DMS153 treated with DMSO at 0.1 percent for 48 hours (cell line): ENCODE data around the gene RPS6KC1.
"Not testable (repeated sequence)": the region's sequence is repeated elsewhere in the genome, so short reads cannot be mapped to it uniquely, and the experiment has no call there.

Experiments
- DNase-seq: peaks from one replicate; lab custom pipeline; 2025; ENCODE audit not compliant: unreplicated experiment; lab: John Stamatoyannopoulos, UW

Gene RPS6KC1

DNA sequence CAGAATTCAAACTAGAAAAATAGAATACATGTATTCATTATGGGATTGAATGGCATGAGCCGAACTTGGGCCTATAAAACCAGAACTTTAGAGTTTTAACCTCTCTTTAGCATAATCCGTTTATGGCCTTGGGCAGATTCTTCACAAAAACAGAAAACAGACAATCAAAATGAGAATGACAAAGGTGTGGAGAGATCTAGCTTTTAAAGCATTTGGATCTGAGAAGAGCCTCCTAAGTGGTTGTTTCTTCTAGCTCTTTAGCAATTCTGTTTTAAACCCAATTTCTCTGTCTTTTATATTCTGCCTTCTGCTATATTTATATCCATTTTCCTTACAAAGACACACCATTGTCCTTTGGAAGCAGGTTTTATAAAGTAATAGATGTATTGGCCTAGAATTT is 160.2 kb downstream of the RPS6KC1 start:
- DNase-seq = no peak

GRCh38 chr1:213219076-213219475 is 168.0 kb downstream of the RPS6KC1 start:
- not testable (repeated sequence) for DNase-seq

DNA sequence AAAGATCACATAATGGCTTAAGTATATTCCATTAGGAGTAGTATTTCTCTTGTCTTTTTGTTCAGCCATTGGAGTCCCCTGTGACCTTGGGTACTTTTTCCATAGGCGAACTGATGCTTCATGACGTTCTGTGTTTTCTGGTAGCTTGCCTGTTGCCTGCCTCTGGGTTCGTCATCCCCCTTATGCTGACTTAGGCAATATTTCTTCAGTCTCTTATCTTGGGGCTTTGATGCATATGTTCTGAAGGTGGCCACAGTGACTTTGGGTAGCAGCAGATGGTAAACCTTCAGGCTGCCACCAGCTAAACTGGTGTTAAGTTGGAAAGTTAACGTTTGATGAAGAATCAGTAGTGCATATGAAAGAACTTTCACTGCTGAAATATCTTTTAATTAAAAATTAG is 170.2 kb downstream of the RPS6KC1 start:
- DNase-seq = no peak

GRCh38 chr1:213227458-213227857 is 176.4 kb downstream of the RPS6KC1 start:
- no peak for DNase-seq

GRCh38 chr1:213231795-213232231 is 180.8 kb downstream of the RPS6KC1 start:
- no peak for DNase-seq

DNA sequence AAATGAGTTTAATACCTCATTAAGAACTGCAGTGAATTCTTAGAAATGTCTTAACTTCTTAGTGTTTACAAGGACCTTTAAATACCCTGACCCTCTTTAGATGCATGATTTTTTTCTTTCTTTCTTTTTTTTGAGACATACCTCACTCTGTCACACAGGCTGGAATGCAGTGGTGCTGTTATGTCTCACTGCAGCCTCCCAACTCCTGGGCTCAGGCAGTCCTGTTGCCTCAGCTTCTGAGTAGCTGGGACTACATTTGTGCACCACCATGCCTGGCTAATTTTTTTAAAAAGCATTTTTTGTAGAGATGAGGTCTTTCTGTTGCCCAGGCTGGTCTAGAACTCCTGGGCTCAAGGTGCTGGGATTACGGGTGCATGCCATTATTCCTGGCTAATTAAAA is 191.8 kb downstream of the RPS6KC1 start:
- DNase-seq = no peak

- peak; percentile 94 for DNase-seq
Measured at GRCh38 chr1:213244664-213245091, 193.6 kb downstream of the RPS6KC1 start.

- no peak for DNase-seq
Measured at GRCh38 chr1:213245260-213245910, 194.3 kb downstream of the RPS6KC1 start.

- DNase-seq = no peak
Measured at GRCh38 chr1:213247038-213247437, 196.0 kb downstream of the RPS6KC1 start.

DNA sequence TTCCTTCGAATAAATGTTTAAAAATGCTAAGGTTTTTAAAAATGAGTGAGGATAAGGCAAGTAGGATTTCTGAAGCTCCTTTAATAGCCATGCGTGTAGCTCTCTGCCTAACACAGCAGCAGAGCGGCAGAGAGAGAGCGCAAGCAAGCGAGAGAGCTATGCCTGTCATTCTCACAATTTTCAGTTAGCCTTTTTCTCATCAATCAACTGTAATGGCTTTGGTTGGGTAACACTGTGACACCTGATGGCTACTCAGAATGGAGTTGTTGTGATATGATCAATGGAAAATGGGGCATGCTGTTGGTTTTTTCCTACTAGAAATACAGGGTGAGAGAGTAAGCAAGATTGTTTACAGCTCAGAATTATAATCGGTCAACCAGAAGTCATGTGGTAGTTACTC is 198.4 kb downstream of the RPS6KC1 start:
- DNase-seq = no peak

GRCh38 chr1:213250041-213250440 is 199.0 kb downstream of the RPS6KC1 start:
- no peak for DNase-seq

DNA sequence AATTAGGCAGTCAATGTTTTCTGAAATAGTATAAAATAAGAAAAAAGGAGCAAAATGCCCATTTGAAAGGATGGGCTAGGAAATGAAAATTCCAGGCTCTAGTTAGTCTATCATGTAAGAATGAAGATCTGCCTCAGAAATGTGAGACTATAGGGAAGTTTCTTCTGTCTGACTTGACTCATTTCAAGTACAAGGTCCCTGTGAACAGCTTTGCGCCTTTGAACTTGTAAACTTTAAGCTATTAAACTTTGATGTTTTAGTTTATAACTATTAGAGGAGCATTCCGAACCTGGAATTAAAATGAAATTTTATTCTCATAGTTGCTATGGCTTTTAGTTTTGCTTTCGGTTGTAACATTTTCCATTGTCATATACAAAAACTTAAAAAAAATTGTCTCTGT is 199.4 kb downstream of the RPS6KC1 start:
- no peak for DNase-seq

GRCh38 chr1:213251972-213252371 is 200.9 kb downstream of the RPS6KC1 start:
- no peak for DNase-seq

GRCh38 chr1:213256438-213257087 is 205.5 kb downstream of the RPS6KC1 start:
- DNase-seq = no peak

- DNase-seq = no peak
Measured at GRCh38 chr1:213260311-213261075, 209.5 kb downstream of the RPS6KC1 start.

- no peak for DNase-seq
Measured at GRCh38 chr1:213264531-213264930, 213.5 kb downstream of the RPS6KC1 start.

DNA sequence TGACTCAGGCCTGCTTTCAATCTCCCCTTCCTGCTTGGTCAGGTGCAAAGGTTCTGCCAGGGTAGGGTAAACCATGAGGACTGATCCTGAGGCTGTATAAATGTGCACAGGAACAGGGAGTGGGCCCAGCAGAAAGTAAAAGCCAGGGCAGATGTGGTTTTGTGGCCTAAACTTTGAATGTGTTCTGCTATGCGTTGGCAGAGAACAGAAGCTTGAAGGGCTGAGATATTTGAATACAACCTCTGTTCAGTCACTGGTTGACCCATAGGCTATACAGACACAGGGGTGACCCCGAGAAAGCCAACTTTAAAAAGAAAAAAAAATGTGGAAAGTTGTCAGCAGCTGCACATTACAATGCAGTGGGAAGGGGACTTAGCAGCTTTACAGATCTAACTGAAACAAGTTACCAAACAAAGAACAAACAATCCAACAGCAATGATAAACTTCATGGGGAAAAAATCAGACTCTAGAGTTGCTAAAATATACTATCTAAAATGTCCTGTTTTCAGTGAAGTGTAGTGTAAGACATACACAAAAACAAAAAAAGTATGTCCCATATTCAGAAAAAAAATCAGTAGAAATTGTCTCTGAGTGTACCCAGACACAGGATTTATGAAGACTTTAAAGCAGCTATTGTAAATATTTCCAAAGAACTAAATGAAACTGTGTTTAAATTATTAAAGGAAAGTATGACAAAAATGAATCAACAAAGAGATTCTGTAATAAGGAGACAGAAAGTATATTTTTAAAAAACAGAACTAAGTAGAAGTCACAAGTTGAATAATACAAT is 216.1 kb downstream of the RPS6KC1 start:
- no peak for DNase-seq

GRCh38 chr1:213268221-213268620 is 217.2 kb downstream of the RPS6KC1 start:
- DNase-seq = no peak

DNA sequence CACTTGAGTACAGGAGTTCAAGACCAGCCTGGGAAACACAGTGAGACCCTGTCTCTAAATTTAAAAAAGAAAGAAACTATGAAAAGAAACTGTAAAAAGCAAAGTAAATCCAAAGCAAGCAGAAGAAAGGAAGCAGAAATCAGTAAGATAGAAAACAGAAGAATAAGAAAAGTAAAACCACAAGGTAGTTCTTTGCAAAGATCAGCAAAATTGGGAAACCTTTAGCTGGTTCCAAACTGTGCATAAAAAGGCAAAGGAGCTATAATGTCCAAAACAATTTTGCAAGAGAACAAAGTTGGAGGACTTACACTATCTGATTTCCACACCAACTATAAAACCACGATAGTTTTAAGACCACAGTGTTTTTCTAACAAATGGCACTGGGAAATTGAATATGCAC is 218.8 kb downstream of the RPS6KC1 start:
- DNase-seq = no peak

DNA sequence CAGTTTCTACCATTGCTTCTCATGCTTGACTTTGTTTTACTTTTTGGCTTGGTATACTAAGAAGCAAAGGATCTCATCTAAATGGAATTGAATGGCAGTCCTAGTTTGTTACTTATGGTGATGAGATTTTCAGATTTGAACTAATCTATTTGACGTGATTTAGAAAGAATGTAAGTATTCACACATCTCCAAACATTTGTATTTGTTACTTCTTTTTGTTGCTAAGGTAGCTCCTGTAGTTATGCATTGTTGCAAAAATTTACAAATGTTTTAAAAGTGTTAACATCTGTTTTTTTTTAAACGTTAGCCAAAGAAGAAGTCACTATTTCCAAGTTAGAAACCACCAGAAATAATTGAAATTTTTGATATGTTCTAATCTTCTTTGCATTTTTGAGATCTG is 222.5 kb downstream of the RPS6KC1 start:
- DNase-seq = no peak

DNA sequence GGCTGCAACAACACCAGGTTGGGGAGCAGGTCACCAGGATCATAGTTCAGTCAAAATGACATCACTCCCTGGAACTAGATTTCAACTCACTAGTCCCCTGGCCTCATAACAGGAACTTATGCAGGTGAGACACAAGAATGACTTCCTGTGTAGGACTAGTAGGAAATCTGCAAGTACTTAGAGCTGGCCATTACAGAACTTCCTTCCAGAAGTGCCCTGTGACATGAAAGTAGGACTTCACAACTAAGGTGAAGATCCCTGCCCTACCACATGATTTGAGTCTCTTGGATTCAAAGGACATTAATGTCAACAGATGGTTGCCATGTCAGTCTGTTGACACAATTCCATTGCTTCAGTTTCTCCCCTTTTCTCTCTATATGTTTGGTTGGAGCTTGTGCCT is 223.1 kb downstream of the RPS6KC1 start:
- DNase-seq = no peak
